WTC11 (cell line): ENCODE data around the gene ZNF620. TPM values are rescaled to one million over a fixed set of nuclear protein-coding genes. Genes with fewer than 3 reads are reported as not detected.

Experiments used
- ATAC-seq: fragments of 200-7000 bp; cut with Tn5 transposase; 2 replicates; pipeline ENCODE4 v1.10.0; 2021; ENCODE audit warnings: mild to moderate bottlenecking, moderate library complexity
- CTCF ChIA-PET: fragments of 300-600 bp; sonication (Branson Sonifier 250); formaldehyde crosslinking; loops from one replicate; lab custom pipeline; 2021; ENCODE audit warnings: antibody characterized with exemption; lab: Charles Lee
- POLR2A ChIA-PET: fragments of 350-600 bp; sonication (Branson Sonifier 250); formaldehyde crosslinking; loops from one replicate; lab custom pipeline; 2021; ENCODE audit warnings: antibody characterized with exemption; lab: Charles Lee
- DNase-seq: peaks from one replicate; pipeline ENCODE4 v3.0.0; 2021; ENCODE audit warnings: low spot score
- H3K27ac Mint-ChIP-seq: 2 replicates; pipeline ENCODE4 v1.8.0; 2021; ENCODE audit warnings: mixed read lengths
- H3K27me3 Mint-ChIP-seq: 2 replicates; pipeline ENCODE4 v1.8.0; 2021; ENCODE audit warnings: low read depth, mild to moderate bottlenecking, moderate library complexity, mixed read lengths
- H3K36me3 Mint-ChIP-seq: 2 replicates; pipeline ENCODE4 v1.8.0; 2021; ENCODE audit warnings: mixed read lengths
- H3K4me1 Mint-ChIP-seq: 2 replicates; pipeline ENCODE4 v1.8.0; 2022; ENCODE audit warnings: mixed read lengths
- H3K4me3 Mint-ChIP-seq: 2 replicates; pipeline ENCODE4 v1.8.0; 2021; ENCODE audit warnings: mild to moderate bottlenecking, moderate library complexity, mixed read lengths
- H3K9me3 Mint-ChIP-seq: 2 replicates; pipeline ENCODE4 v1.8.0; 2021; ENCODE audit warnings: mixed read lengths
- CREB1 ChIP-seq: sonication (generic); formaldehyde crosslinking; IDR thresholded peaks from 2 replicates; pipeline ENCODE4 v1.8.0; 2023; ENCODE audit warnings: mild to moderate bottlenecking, missing genetic modification reagents
- E2F1 ChIP-seq: sonication (generic); formaldehyde crosslinking; IDR thresholded peaks from 2 replicates; pipeline ENCODE4 v1.8.0; 2022; ENCODE audit warnings: mild to moderate bottlenecking, missing genetic modification reagents
- EMX1 ChIP-seq: fragments of 250-450 bp; sonication (Bioruptor Pico); IDR thresholded peaks from 2 replicates; pipeline ENCODE4 v1.8.0; 2021; ENCODE audit warnings: mild to moderate bottlenecking
- ERG ChIP-seq: fragments of 250-450 bp; sonication (Bioruptor Pico); IDR thresholded peaks from 2 replicates; pipeline ENCODE4 v1.8.0; 2021; ENCODE audit warnings: mild to moderate bottlenecking
- ETV6 ChIP-seq: sonication (generic); formaldehyde crosslinking; IDR thresholded peaks from 2 replicates; pipeline ENCODE4 v1.8.1; 2022; ENCODE audit warnings: mild to moderate bottlenecking, missing genetic modification reagents
- FOXK1 ChIP-seq: sonication (generic); formaldehyde crosslinking; IDR thresholded peaks from 2 replicates; pipeline ENCODE4 v1.8.0; 2022; ENCODE audit warnings: mild to moderate bottlenecking, moderate library complexity, missing genetic modification reagents
- FOXP1 ChIP-seq: sonication (generic); formaldehyde crosslinking; IDR thresholded peaks from 2 replicates; pipeline ENCODE4 v1.8.0; 2022; ENCODE audit warnings: missing genetic modification reagents, mild to moderate bottlenecking, moderate library complexity, borderline replicate concordance
- IRF1 ChIP-seq: sonication (generic); formaldehyde crosslinking; IDR thresholded peaks from 2 replicates; pipeline ENCODE4 v1.8.0; 2023; ENCODE audit warnings: missing genetic modification reagents
- JAZF1 ChIP-seq: fragments of 250-450 bp; sonication (Bioruptor Pico); IDR thresholded peaks from 2 replicates; pipeline ENCODE4 v1.9.0; 2021; ENCODE audit warnings: moderate library complexity, mild to moderate bottlenecking, inconsistent platforms
- JUN ChIP-seq: sonication (generic); formaldehyde crosslinking; IDR thresholded peaks from 2 replicates; pipeline ENCODE4 v1.8.0; 2023; ENCODE audit warnings: mild to moderate bottlenecking, missing genetic modification reagents
- NFE2L1 ChIP-seq: sonication (generic); formaldehyde crosslinking; IDR thresholded peaks from 2 replicates; pipeline ENCODE4 v1.8.1; 2023; ENCODE audit warnings: missing genetic modification reagents
- NR1H2 ChIP-seq: sonication (generic); formaldehyde crosslinking; IDR thresholded peaks from 2 replicates; pipeline ENCODE4 v1.9.0; 2021; ENCODE audit warnings: mild to moderate bottlenecking, moderate library complexity, missing genetic modification reagents
- NR3C1 ChIP-seq: sonication (generic); formaldehyde crosslinking; conservative IDR thresholded peaks from 2 replicates; pipeline ENCODE4 v1.8.1; 2023; ENCODE audit warnings: low read depth, mild to moderate bottlenecking, missing genetic modification reagents
- TEAD4 ChIP-seq: sonication (generic); formaldehyde crosslinking; IDR thresholded peaks from 2 replicates; pipeline ENCODE4 v1.8.0; 2022; ENCODE audit warnings: mild to moderate bottlenecking, missing genetic modification reagents
- ZBTB21 ChIP-seq: sonication (generic); formaldehyde crosslinking; IDR thresholded peaks from 2 replicates; pipeline ENCODE4 v1.8.1; 2023; ENCODE audit warnings: mild to moderate bottlenecking, missing genetic modification reagents, borderline replicate concordance
- ZNF138 ChIP-seq: sonication (generic); formaldehyde crosslinking; conservative IDR thresholded peaks from 2 replicates; pipeline ENCODE4 v1.8.1; 2022; ENCODE audit warnings: mild to moderate bottlenecking, moderate library complexity, missing genetic modification reagents
- ZNF232 ChIP-seq: sonication (generic); formaldehyde crosslinking; IDR thresholded peaks from 2 replicates; pipeline ENCODE4 v1.8.0; 2022; ENCODE audit warnings: mild to moderate bottlenecking, missing genetic modification reagents
- ZNF396 ChIP-seq: fragments of 250-450 bp; sonication (Bioruptor Pico); IDR thresholded peaks from 2 replicates; pipeline ENCODE4 v1.8.0; 2021; ENCODE audit warnings: mild to moderate bottlenecking, moderate library complexity, borderline replicate concordance
- ZNF423 ChIP-seq: fragments of 250-450 bp; sonication (Bioruptor Pico); IDR thresholded peaks from 2 replicates; pipeline ENCODE4 v2.1.2; 2022; ENCODE audit warnings: mild to moderate bottlenecking, moderate library complexity
- total RNA-seq: library from RNA; stranded (reverse); gene quantifications from 3 replicates; pipeline ENCODE4 v1.2.3, GENCODE V29; 2021
- TF ChIP-seq, protein P1 (sequence below): sonication (generic); formaldehyde crosslinking; conservative IDR thresholded peaks from 2 replicates; pipeline ENCODE4 v1.8.1; 2022; ENCODE audit warnings: mild to moderate bottlenecking, missing genetic modification reagents
- TF ChIP-seq, protein P2 (sequence below): sonication (generic); formaldehyde crosslinking; IDR thresholded peaks from 2 replicates; pipeline ENCODE4 v1.8.0; 2022; ENCODE audit warnings: mild to moderate bottlenecking, missing genetic modification reagents
- TF ChIP-seq, protein P3 (sequence below): sonication (generic); formaldehyde crosslinking; IDR thresholded peaks from 2 replicates; pipeline ENCODE4 v1.8.0; 2022; ENCODE audit warnings: missing genetic modification reagents
- TF ChIP-seq, protein P4 (sequence below): fragments of 250-450 bp; sonication (Bioruptor Pico); IDR thresholded peaks from 2 replicates; pipeline ENCODE4 v1.9.0; 2021; ENCODE audit warnings: mild to moderate bottlenecking

Gene ZNF620
- total RNA-seq, 1 experiment from 2014 or later: 15.6 TPM

DNA sequence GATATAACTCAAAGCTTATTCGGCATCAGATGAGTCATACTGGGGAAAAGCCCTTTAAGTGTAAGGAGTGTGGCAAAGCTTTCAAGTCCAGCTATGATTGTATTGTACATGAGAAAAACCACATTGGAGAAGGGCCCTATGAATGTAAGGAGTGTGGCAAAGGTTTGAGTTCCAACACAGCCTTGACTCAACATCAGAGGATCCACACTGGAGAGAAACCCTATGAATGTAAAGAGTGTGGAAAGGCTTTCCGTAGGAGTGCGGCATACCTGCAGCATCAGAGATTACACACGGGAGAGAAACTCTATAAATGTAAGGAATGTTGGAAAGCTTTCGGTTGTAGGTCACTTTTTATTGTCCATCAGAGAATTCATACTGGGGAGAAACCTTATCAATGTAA lies 26.4 kb downstream of the ZNF620 start:
- TF ChIP-seq ETV6 (CRISPR knock-in tag) (no peak), NR3C1 (CRISPR knock-in tag) (no peak), ZNF396 (CRISPR knock-in tag) (no peak), TEAD4 (CRISPR knock-in tag) (no peak)
- TF ChIP-seq, protein P1, sequence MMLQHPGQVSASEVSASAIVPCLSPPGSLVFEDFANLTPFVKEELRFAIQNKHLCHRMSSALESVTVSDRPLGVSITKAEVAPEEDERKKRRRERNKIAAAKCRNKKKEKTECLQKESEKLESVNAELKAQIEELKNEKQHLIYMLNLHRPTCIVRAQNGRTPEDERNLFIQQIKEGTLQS: no peak
- DNase-seq: no peak
- ChIA-PET CTCF (no interaction called here), POLR2A (no interaction called here)
- H3K4me3 Mint-ChIP-seq: no peak overlapping the region
- H3K9me3 Mint-ChIP-seq: peaks cover 11% of the 10 kb centered on the region
- no peak overlapping the region for H3K27ac Mint-ChIP-seq
- H3K27me3 Mint-ChIP-seq: no peaks in the 10 kb centered on the region
- peaks cover 85% of the 10 kb centered on the region for H3K36me3 Mint-ChIP-seq
- no peak for ATAC-seq
- H3K4me1 Mint-ChIP-seq: no peaks in the 10 kb centered on the region

- TF ChIP-seq EMX1 (CRISPR knock-in tag) (no peak), NR1H2 (CRISPR knock-in tag) (no peak), JAZF1 (CRISPR knock-in tag) (no peak), FOXP1 (CRISPR knock-in tag) (no peak), NR3C1 (CRISPR knock-in tag) (no peak), ERG (no peak)
- TF ChIP-seq, protein P2, sequence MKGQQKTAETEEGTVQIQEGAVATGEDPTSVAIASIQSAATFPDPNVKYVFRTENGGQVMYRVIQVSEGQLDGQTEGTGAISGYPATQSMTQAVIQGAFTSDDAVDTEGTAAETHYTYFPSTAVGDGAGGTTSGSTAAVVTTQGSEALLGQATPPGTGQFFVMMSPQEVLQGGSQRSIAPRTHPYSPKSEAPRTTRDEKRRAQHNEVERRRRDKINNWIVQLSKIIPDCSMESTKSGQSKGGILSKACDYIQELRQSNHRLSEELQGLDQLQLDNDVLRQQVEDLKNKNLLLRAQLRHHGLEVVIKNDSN: no peak
- no peak for DNase-seq
- ChIA-PET CTCF (no interaction called here), POLR2A (no interaction called here)
- Mint-ChIP-seq H3K4me1 (no peaks in the 10 kb centered on the region), H3K9me3 (peaks cover 27% of the 10 kb centered on the region), H3K27ac (no peak overlapping the region), H3K36me3 (peaks cover 86% of the 10 kb centered on the region), H3K4me3 (no peak overlapping the region), H3K27me3 (no peaks in the 10 kb centered on the region)
- no peak for ATAC-seq
Measured at GRCh38 chr3:40534283-40534682, 28.4 kb downstream of the ZNF620 start.

- Mint-ChIP-seq H3K27ac (no peak overlapping the region), H3K4me1 (0 out of 2 replicates have a peak, but pooled peaks cover 3% of the 10 kb centered on the region), H3K27me3 (no peaks in the 10 kb centered on the region), H3K4me3 (no peak overlapping the region), H3K9me3 (peaks cover 21% of the 10 kb centered on the region), H3K36me3 (peaks cover 5% of the 10 kb centered on the region)
- ChIA-PET CTCF (no interaction called here), POLR2A (no interaction called here)
- ATAC-seq (no peak), DNase-seq (no peak)
- TF ChIP-seq E2F1 (CRISPR knock-in tag) (no peak), CREB1 (CRISPR knock-in tag) (no peak), FOXP1 (CRISPR knock-in tag) (no peak), ZNF138 (CRISPR knock-in tag) (no peak), IRF1 (CRISPR knock-in tag) (no peak), FOXK1 (CRISPR knock-in tag) (no peak), NFE2L1 (CRISPR knock-in tag) (no peak), ZNF232 (no peak), ZNF423 (CRISPR knock-in tag) (no peak), NR1H2 (CRISPR knock-in tag) (no peak), JUN (CRISPR knock-in tag) (no peak), ZBTB21 (CRISPR knock-in tag) (no peak)
- TF ChIP-seq, protein P3, sequence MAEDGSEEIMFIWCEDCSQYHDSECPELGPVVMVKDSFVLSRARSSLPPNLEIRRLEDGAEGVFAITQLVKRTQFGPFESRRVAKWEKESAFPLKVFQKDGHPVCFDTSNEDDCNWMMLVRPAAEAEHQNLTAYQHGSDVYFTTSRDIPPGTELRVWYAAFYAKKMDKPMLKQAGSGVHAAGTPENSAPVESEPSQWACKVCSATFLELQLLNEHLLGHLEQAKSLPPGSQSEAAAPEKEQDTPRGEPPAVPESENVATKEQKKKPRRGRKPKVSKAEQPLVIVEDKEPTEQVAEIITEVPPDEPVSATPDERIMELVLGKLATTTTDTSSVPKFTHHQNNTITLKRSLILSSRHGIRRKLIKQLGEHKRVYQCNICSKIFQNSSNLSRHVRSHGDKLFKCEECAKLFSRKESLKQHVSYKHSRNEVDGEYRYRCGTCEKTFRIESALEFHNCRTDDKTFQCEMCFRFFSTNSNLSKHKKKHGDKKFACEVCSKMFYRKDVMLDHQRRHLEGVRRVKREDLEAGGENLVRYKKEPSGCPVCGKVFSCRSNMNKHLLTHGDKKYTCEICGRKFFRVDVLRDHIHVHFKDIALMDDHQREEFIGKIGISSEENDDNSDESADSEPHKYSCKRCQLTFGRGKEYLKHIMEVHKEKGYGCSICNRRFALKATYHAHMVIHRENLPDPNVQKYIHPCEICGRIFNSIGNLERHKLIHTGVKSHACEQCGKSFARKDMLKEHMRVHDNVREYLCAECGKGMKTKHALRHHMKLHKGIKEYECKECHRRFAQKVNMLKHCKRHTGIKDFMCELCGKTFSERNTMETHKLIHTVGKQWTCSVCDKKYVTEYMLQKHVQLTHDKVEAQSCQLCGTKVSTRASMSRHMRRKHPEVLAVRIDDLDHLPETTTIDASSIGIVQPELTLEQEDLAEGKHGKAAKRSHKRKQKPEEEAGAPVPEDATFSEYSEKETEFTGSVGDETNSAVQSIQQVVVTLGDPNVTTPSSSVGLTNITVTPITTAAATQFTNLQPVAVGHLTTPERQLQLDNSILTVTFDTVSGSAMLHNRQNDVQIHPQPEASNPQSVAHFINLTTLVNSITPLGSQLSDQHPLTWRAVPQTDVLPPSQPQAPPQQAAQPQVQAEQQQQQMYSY (CRISPR knock-in tag): no peak
- TF ChIP-seq, protein P4, sequence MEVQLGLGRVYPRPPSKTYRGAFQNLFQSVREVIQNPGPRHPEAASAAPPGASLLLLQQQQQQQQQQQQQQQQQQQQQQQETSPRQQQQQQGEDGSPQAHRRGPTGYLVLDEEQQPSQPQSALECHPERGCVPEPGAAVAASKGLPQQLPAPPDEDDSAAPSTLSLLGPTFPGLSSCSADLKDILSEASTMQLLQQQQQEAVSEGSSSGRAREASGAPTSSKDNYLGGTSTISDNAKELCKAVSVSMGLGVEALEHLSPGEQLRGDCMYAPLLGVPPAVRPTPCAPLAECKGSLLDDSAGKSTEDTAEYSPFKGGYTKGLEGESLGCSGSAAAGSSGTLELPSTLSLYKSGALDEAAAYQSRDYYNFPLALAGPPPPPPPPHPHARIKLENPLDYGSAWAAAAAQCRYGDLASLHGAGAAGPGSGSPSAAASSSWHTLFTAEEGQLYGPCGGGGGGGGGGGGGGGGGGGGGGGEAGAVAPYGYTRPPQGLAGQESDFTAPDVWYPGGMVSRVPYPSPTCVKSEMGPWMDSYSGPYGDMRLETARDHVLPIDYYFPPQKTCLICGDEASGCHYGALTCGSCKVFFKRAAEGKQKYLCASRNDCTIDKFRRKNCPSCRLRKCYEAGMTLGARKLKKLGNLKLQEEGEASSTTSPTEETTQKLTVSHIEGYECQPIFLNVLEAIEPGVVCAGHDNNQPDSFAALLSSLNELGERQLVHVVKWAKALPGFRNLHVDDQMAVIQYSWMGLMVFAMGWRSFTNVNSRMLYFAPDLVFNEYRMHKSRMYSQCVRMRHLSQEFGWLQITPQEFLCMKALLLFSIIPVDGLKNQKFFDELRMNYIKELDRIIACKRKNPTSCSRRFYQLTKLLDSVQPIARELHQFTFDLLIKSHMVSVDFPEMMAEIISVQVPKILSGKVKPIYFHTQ (CRISPR knock-in tag): no peak
Measured at GRCh38 chr3:40546816-40547215, 41.0 kb downstream of the ZNF620 start.
